CD4-positive, CD25-positive, alpha-beta regulatory T cell (primary cell): ENCODE data around the gene KCMF1. TPM values are rescaled to one million over a fixed set of nuclear protein-coding genes. Genes with fewer than 3 reads are reported as not detected.

Experiments
- ATAC-seq, 2 donors: fragments of 150-1000 bp; cut with Tn5 transposase; one replicate each; pipeline ENCODE4 v1.10.0; 2021; ENCODE audit warnings: low read depth in 2 of 2, moderate number of reproducible peaks in 2 of 2, moderate library complexity in 1 of 2
- DNase-seq, 3 donors: peaks; one replicate each; pipeline versions ENCODE4 v3.0.0 to v3.0.0-alpha.2; 2012 to 2022; ENCODE audit warnings: mixed read lengths in 1 of 3
- H3K27ac ChIP-seq: one replicate; pipeline ENCODE4 v1.7.0; 2013; ENCODE audit warnings: mild to moderate bottlenecking, low read length; ENCODE audit not compliant: insufficient read depth, poor library complexity, severe bottlenecking
- H3K27me3 ChIP-seq: one replicate; pipeline ENCODE4 v1.7.0; 2013; ENCODE audit warnings: low read length; ENCODE audit not compliant: control insufficient read depth, insufficient read depth
- H3K36me3 ChIP-seq: one replicate; pipeline ENCODE4 v1.7.0; 2013; ENCODE audit warnings: mild to moderate bottlenecking, low read length, moderate library complexity; ENCODE audit not compliant: control insufficient read depth, insufficient read depth
- H3K4me1 ChIP-seq: 2 replicates; pipeline ENCODE4 v1.7.0; 2013; ENCODE audit warnings: mild to moderate bottlenecking, low read length; ENCODE audit not compliant: insufficient read depth, control insufficient read depth, poor library complexity, severe bottlenecking
- H3K4me3 ChIP-seq: one replicate; pipeline ENCODE4 v1.7.0; 2013; ENCODE audit warnings: low read depth, mild to moderate bottlenecking, low read length, moderate library complexity
- H3K9me3 ChIP-seq, 2 experiments: 1 replicate in 1 of 2; 2 replicates in 1 of 2; pipeline ENCODE4 v1.7.0; 2013; ENCODE audit warnings: low read length in 2 of 2, mild to moderate bottlenecking in 1 of 2, moderate library complexity in 1 of 2; ENCODE audit not compliant: control insufficient read depth in 2 of 2
- H3K27ac Mint-ChIP-seq, 3 donors: one replicate each; pipeline ENCODE4 v1.8.0; 2020 to 2022; ENCODE audit warnings: mild to moderate bottlenecking in 3 of 3, mixed read lengths in 3 of 3, moderate library complexity in 2 of 3
- H3K27me3 Mint-ChIP-seq: one replicate; pipeline ENCODE4 v1.8.0; 2022; ENCODE audit warnings: mild to moderate bottlenecking, mixed read lengths
- H3K36me3 Mint-ChIP-seq: one replicate; pipeline ENCODE4 v1.8.0; 2020; ENCODE audit warnings: mixed read lengths
- H3K4me1 Mint-ChIP-seq, 4 donors: one replicate each; pipeline ENCODE4 v1.8.0; 2020 to 2022; ENCODE audit warnings: mixed read lengths in 4 of 4, mild to moderate bottlenecking in 1 of 4
- H3K4me3 Mint-ChIP-seq, 4 donors: one replicate each; pipeline ENCODE4 v1.8.0; 2020 to 2022; ENCODE audit warnings: mild to moderate bottlenecking in 4 of 4, mixed read lengths in 4 of 4, moderate library complexity in 3 of 4
- H3K9me3 Mint-ChIP-seq, 7 donors: one replicate each; pipeline ENCODE4 v1.8.0; 2020 to 2022; ENCODE audit warnings: mixed read lengths in 7 of 7, mild to moderate bottlenecking in 3 of 7, moderate library complexity in 2 of 7
- polyA plus RNA-seq, 4 donors: library from polyadenylated mRNA; unstranded; fragments of 300-500 nt; fragmentation: Illumina TruSeq; gene quantifications; one replicate each; pipeline ENCODE4 v1.2.3, GENCODE V29; 2021
- total RNA-seq: library from RNA; stranded (reverse); gene quantifications from one replicate; pipeline ENCODE4 v1.2.3, GENCODE V29; 2022

Gene KCMF1
- total and polyA plus RNA-seq, 5 donors from 2014 or later, result 21.3 to 80.0 (median 33.1) TPM

DNA sequence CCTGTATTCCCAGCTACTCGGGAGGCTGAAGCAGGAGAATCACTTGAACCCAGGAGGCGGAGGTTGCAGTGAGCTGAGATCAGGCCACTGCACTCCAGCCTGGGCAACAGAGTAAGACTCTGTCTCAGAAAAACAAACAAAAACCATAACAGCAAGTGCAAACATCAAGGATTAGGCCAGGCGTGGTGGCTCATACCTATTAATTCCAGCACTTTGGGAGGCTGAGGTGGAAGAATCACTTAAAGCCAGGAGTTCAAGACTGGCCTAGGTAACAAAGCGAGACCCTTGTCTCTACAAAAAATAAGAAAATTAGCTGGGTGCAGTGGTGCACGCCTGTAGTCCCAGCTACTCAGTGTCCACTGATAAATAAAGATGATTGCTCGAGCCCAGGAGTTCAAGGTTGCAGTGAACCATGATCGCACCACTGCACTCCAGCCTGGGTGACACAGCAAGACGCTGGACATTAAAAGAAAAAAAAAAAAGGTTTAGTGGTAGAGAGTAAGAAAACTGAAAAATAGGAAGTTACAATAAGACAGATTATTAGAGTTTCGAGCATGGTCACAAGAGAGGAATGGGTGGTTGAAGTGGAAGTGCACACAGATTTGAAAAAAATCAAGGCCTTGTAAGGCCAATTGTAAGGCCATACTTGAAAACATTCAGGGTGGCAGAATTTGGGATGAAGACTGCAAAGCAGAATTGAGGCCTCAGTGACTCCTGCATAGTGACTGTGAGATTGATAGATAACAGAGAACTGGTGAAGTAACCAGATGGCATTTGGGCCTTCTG lies 6.4 kb upstream of the KCMF1 start:
- H3K4me1 ChIP-seq, result peaks cover 22% of the 10 kb centered on the region
- H3K36me3 Mint-ChIP-seq, result peaks cover 28% of the 10 kb centered on the region
- no peak overlapping the region for H3K4me3 ChIP-seq
- peak overlapping the region in 2 of 4 donors; percentile 19 to 88 for H3K4me3 Mint-ChIP-seq
- H3K27me3 Mint-ChIP-seq, result no peaks in the 10 kb centered on the region
- H3K4me1 Mint-ChIP-seq, result peaks cover 20 to 67% (median 54%) of the 10 kb centered on the region in 4 donors
- H3K27ac ChIP-seq, result no peak overlapping the region
- ATAC-seq (no peak), DNase-seq (no peak)
- no peaks in the 10 kb centered on the region for H3K9me3 Mint-ChIP-seq
- peaks cover 28% of the 10 kb centered on the region for H3K36me3 ChIP-seq
- no peaks in the 10 kb centered on the region for H3K27me3 ChIP-seq
- H3K27ac Mint-ChIP-seq, result peak overlapping the region; percentile 47 to 70 (median 62)
- no peaks in the 10 kb centered on the region for H3K9me3 ChIP-seq

DNA sequence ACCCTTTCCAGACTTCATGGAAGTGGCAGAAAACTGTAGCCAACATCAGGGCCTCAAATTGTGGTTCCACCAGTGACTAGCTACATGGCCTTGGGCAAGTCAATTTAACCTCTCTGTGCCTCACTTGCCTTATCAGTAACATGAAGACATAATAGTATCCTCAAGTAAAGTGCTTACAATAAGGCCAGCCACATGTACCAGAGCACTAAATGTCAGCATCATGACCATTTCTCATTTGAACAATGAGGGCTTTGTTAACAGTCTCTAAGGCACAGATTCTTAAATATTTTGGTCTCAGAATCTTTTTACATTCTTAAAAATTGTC lies 5.8 kb upstream of the KCMF1 start:
- Histone ChIP-seq H3K27ac (no peak overlapping the region), H3K36me3 (peaks cover 28% of the 10 kb centered on the region), H3K27me3 (no peaks in the 10 kb centered on the region), H3K4me1 (peaks cover 26% of the 10 kb centered on the region), H3K9me3 (no peaks in the 10 kb centered on the region), H3K4me3 (no peak overlapping the region)
- Mint-ChIP-seq H3K36me3 (peaks cover 28% of the 10 kb centered on the region), H3K27ac (peak overlapping the region in 2 of 3 donors; percentile 40 to 62), H3K4me1 (peaks cover 20 to 67% (median 55%) of the 10 kb centered on the region in 4 donors), H3K27me3 (no peaks in the 10 kb centered on the region), H3K9me3 (no peaks in the 10 kb centered on the region), H3K4me3 (peak overlapping the region in 2 of 4 donors; percentile 19 to 73)
- ATAC-seq (no peak), DNase-seq (no peak)

- H3K4me1 ChIP-seq, result peaks cover 26% of the 10 kb centered on the region
- no peaks in the 10 kb centered on the region for H3K9me3 Mint-ChIP-seq
- H3K36me3 ChIP-seq, result peaks cover 28% of the 10 kb centered on the region
- H3K27me3 ChIP-seq, result no peaks in the 10 kb centered on the region
- no peak overlapping the region for H3K27ac ChIP-seq
- no peaks in the 10 kb centered on the region for H3K27me3 Mint-ChIP-seq
- no peak overlapping the region for H3K27ac Mint-ChIP-seq
- DNase-seq (no peak), ATAC-seq (no peak)
- H3K4me1 Mint-ChIP-seq, result peaks cover 20 to 64% (median 53%) of the 10 kb centered on the region in 4 donors
- no peaks in the 10 kb centered on the region for H3K9me3 ChIP-seq
- peak overlapping the region in 1 of 4 donors; percentile 99 for H3K4me3 Mint-ChIP-seq
- H3K36me3 Mint-ChIP-seq, result peaks cover 28% of the 10 kb centered on the region
- H3K4me3 ChIP-seq, result no peak overlapping the region
Observed at GRCh38 chr2:84965827-84966226, 5.1 kb upstream of the KCMF1 start.

GRCh38 chr2:84966731-84967130 lies 4.2 kb upstream of the KCMF1 start:
- H3K4me1 Mint-ChIP-seq, result peaks cover 20 to 58% (median 49%) of the 10 kb centered on the region in 4 donors
- H3K27me3 Mint-ChIP-seq, result no peaks in the 10 kb centered on the region
- H3K4me1 ChIP-seq, result peaks cover 26% of the 10 kb centered on the region
- DNase-seq (no peak), ATAC-seq (no peak)
- peaks cover 25% of the 10 kb centered on the region for H3K36me3 ChIP-seq
- H3K27me3 ChIP-seq, result no peaks in the 10 kb centered on the region
- peak overlapping the region; percentile 15 to 99 (median 74) for H3K4me3 Mint-ChIP-seq
- H3K9me3 Mint-ChIP-seq, result no peaks in the 10 kb centered on the region
- H3K4me3 ChIP-seq, result no peak overlapping the region
- H3K9me3 ChIP-seq, result no peaks in the 10 kb centered on the region
- peak overlapping the region in 2 of 3 donors; percentile 35 to 88 for H3K27ac Mint-ChIP-seq
- H3K36me3 Mint-ChIP-seq, result peaks cover 25% of the 10 kb centered on the region
- H3K27ac ChIP-seq, result no peak overlapping the region

- Mint-ChIP-seq H3K27ac (peak overlapping the region; percentile 90 to 99 (median 98)), H3K36me3 (peaks cover 15% of the 10 kb centered on the region), H3K4me1 (peaks cover 27 to 57% (median 44%) of the 10 kb centered on the region in 4 donors), H3K9me3 (no peaks in the 10 kb centered on the region), H3K4me3 (peak overlapping the region; percentile 94 to 99 (median 97)), H3K27me3 (no peaks in the 10 kb centered on the region)
- no peaks in the 10 kb centered on the region for H3K9me3 ChIP-seq
- H3K27ac ChIP-seq, result peak overlapping the region; percentile 88
- peaks cover 47% of the 10 kb centered on the region for H3K4me1 ChIP-seq
- H3K4me3 ChIP-seq, result peak overlapping the region; percentile 99
- H3K27me3 ChIP-seq, result no peaks in the 10 kb centered on the region
- H3K36me3 ChIP-seq, result peaks cover 8% of the 10 kb centered on the region
- peak; percentile 4 to 15 for ATAC-seq
- DNase-seq, result peak; percentile 19 to 74 (median 44)
Observed at GRCh38 chr2:84969511-84970209, 1.3 kb upstream of the KCMF1 start.

DNA sequence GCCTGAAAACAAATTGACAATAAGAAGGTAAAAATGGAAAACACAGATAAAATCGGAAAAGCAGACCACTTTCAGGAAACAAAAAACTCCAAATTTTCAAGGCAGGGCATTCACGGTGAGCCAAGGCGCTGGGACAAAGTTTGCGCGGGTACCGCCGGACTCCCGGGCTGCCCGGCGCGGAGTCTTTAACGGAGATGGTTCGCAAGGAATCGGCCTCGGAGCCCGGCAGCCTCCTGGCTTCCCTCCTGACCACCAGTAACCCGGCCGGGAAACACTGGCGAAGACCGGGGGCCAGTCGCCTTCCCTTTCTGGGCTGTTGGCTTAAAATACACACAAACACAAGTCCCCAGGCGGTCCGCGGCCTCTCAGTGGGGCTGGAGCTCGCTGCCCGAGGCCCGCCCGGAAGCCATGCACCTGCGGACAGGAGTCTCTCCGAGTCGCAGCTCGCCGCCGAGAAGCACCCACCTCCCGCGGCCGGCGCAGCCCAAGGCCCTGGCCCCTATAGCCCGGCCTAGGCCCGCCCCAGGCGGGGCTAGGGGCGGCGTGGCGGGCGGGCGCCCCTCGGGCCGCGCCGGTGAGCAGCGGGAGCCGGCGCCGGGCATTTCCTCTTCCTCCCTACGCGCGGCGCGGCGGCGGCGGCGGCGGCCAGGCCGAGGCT lies 622 bp upstream of the KCMF1 start:
- peaks cover 9% of the 10 kb centered on the region for H3K36me3 Mint-ChIP-seq
- peak overlapping the region; percentile 94 to 99 (median 97) for H3K4me3 Mint-ChIP-seq
- peak overlapping the region; percentile 90 to 99 (median 98) for H3K27ac Mint-ChIP-seq
- H3K27ac ChIP-seq, result peak overlapping the region; percentile 88
- no peaks in the 10 kb centered on the region for H3K27me3 Mint-ChIP-seq
- no peaks in the 10 kb centered on the region for H3K9me3 Mint-ChIP-seq
- H3K4me1 Mint-ChIP-seq, result peaks cover 28 to 57% (median 40%) of the 10 kb centered on the region in 4 donors
- DNase-seq, result peak in 2 of 3 donors; percentile 50 to 67
- peak; percentile 33 to 41 for ATAC-seq
- H3K4me3 ChIP-seq, result peak overlapping the region; percentile 99
- H3K9me3 ChIP-seq, result no peaks in the 10 kb centered on the region
- peaks cover 5% of the 10 kb centered on the region for H3K36me3 ChIP-seq
- no peaks in the 10 kb centered on the region for H3K27me3 ChIP-seq
- peaks cover 54% of the 10 kb centered on the region for H3K4me1 ChIP-seq

DNA sequence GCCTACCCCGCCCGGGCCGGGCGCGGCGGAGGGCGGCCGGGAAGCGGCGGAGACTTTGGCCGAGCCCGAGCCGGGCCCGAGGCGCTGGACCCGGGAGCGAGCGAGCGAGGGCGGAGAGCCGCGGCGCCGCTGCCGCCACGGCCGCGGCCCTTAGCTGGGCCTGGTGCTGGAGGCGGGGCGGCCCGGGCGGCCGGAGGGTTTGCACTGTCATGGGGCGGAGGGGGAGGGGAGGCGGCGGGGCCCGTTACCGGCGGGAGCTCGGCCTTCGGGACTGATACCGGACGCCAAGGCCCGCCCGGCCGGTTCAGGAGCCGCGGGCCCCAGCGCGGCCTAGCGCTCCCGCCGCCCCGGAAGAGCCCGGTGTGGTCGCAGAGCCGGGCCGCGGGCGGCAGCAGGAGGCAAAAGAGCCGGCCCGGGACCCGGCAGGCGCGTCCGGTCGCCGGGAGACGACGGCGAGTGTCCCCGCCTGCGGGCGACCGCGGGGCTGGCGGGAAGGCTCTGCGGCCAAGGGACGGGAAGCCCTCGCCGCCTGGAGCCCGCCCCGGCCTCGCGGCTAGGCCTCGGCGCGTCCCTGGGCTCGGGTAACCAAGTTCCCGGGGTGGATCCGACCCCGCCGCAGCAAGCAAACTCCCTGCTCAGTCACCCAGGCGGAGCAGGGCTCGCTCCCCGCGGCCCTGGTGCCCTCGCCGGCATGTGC lies 697 bp downstream of the KCMF1 start:
- no peaks in the 10 kb centered on the region for H3K27me3 ChIP-seq
- H3K36me3 Mint-ChIP-seq, result peaks cover 7% of the 10 kb centered on the region
- ATAC-seq (peak; percentile 41 to 54), DNase-seq (peak; percentile 54 to 74 (median 74))
- H3K4me3 ChIP-seq, result peak overlapping the region; percentile 95
- no peaks in the 10 kb centered on the region for H3K27me3 Mint-ChIP-seq
- H3K4me1 Mint-ChIP-seq, result peaks cover 33 to 66% (median 43%) of the 10 kb centered on the region in 4 donors
- peak overlapping the region; percentile 87 to 98 (median 92) for H3K4me3 Mint-ChIP-seq
- H3K36me3 ChIP-seq, result no peaks in the 10 kb centered on the region
- H3K9me3 Mint-ChIP-seq, result no peaks in the 10 kb centered on the region
- H3K27ac Mint-ChIP-seq, result peak overlapping the region; percentile 95 to 97 (median 96)
- no peaks in the 10 kb centered on the region for H3K9me3 ChIP-seq
- H3K27ac ChIP-seq, result peak overlapping the region; percentile 84
- peaks cover 64% of the 10 kb centered on the region for H3K4me1 ChIP-seq
